Activated naive CD4-positive, alpha-beta T cell treated with anti-CD3 and anti-CD28 coated beads for 36 hours (primary cell): ENCODE data around the gene PALLD. TPM values are rescaled to one million over a fixed set of nuclear protein-coding genes. Genes with fewer than 3 reads are reported as not detected.

ENCODE experiments used
- CTCF ChIA-PET: fragments of 350-600 bp; sonication (Branson Sonifier 250); formaldehyde crosslinking; loops from one replicate; lab custom pipeline; 2021; ENCODE audit warnings: antibody characterized with exemption; lab: Charles Lee
- DNase-seq: peaks from one replicate; pipeline ENCODE4 v3.0.0-alpha.2; 2020
- H3K27ac Mint-ChIP-seq: one replicate; pipeline ENCODE4 v1.8.0; 2021; ENCODE audit warnings: mild to moderate bottlenecking, mixed read lengths
- H3K27me3 Mint-ChIP-seq: one replicate; pipeline ENCODE4 v1.8.0; 2021; ENCODE audit warnings: low read depth, mixed read lengths
- H3K36me3 Mint-ChIP-seq: one replicate; pipeline ENCODE4 v1.8.0; 2021; ENCODE audit warnings: low read depth, mixed read lengths
- H3K4me1 Mint-ChIP-seq: one replicate; pipeline ENCODE4 v1.8.0; 2021; ENCODE audit warnings: low read depth, mixed read lengths
- H3K4me3 Mint-ChIP-seq: one replicate; pipeline ENCODE4 v1.8.0; 2021; ENCODE audit warnings: mild to moderate bottlenecking, moderate library complexity, mixed read lengths
- H3K9me3 Mint-ChIP-seq: one replicate; pipeline ENCODE4 v1.8.0; 2021; ENCODE audit warnings: mixed read lengths
- intact Hi-C: fragments of 100-400 bp; cut with micrococcal nuclease; formaldehyde crosslinking; loops from one replicate; pipeline ENCODE4 v1.15.1; 2023
- total RNA-seq, 2 experiments: library from RNA; stranded (reverse); gene quantifications; one replicate each; pipeline ENCODE4 v1.2.3, GENCODE V29; 2021

Gene PALLD
- total RNA-seq, 2 experiments from 2014 or later: 7.3 to 7.8 TPM

DNA sequence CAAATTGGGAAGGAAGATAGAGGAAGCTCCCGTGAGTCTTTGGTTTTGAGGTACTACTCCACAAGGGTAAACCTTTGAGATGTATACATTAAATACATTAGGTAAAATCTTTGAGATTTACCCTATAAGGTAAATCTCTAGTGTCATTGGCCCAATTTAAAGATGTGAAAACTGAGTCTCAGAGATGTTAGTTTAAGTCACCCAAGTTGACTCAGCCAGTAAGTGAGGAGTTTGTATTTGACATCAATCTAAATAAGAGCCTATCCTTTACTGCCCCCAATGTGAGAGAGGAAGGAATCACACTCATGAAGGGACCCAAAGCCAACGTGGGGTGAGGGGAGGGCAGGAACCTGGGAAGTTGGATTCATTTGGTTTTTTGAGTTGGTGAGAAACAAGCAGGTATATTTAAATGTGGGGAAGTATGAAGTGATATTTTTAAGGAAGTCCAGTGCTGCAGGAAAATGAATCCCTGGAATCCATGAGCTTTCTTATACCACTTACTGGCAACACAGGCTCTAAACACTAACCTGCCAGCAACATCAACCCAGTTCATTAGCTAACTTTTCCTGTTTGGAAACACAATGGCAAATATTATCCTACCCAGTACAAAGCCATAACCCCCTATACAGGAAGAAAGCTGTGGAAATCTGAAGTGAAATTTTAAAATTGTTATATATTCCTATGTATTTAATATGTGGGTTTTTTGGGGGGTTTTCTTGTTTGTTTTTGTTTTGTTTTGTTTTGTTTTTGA lies 55.3 kb downstream of the PALLD start:
- intact Hi-C loops: loop anchor here (1.0 kb wide), 2 partner anchors 38 to 369 kb away; no protein-coding TSS in a partner anchor
- DNase-seq: peak; percentile 18
- CTCF ChIA-PET: interaction anchor here (0.6 to 1.4 kb wide), 2 partner anchors 136 to 914 kb away, joined by 4 to 5 read pairs; no protein-coding TSS in a partner anchor

DNA sequence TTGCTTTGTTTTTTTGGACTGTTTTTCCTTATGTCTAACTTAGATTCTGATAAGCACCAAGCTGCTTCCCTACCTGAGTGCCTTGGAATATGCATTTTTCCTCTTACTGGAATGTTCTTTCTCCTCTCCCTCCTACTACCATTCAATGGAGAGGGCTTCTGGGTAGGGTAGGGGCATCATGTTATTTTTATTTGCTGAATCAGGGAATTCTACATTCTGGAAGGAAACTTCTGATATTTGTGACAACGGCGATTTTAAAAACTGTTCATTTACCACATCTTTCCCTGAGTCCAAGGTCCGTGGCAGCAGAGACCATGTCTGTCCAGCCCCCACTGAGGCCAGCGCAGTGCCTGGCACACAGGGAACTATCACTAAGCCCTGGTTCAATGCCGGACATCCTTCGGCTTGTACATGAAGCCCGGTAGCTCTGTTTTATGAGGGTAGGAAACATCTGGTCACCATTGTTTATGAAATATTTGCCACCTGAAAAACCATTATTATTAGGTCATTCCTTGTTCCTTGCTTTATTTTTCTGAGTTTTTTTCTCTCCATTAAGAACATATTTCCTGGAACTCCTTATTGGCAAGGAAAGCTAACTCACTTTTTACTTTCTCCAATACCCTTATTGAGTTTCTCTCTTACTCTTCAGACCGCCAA lies 57.0 kb downstream of the PALLD start:
- H3K36me3 Mint-ChIP-seq: no peaks in the 10 kb centered on the region
- no peaks in the 10 kb centered on the region for H3K9me3 Mint-ChIP-seq
- CTCF ChIA-PET: interaction anchor here (0.6 kb wide), 2 partner anchors 94 to 400 kb away, joined by 3 to 5 read pairs; no protein-coding TSS in a partner anchor
- no peak overlapping the region for H3K4me3 Mint-ChIP-seq
- no peak for DNase-seq
- H3K4me1 Mint-ChIP-seq: peaks cover 7% of the 10 kb centered on the region
- H3K27me3 Mint-ChIP-seq: peaks cover 11% of the 10 kb centered on the region
- no peak overlapping the region for H3K27ac Mint-ChIP-seq
- intact Hi-C loops: no loop called here

More for the DNA sequence above, 55.3 kb downstream of the PALLD start:
- no peaks in the 10 kb centered on the region for H3K27me3 Mint-ChIP-seq
- H3K9me3 Mint-ChIP-seq: no peaks in the 10 kb centered on the region
- H3K27ac Mint-ChIP-seq: no peak overlapping the region
- H3K4me3 Mint-ChIP-seq: no peak overlapping the region
- H3K4me1 Mint-ChIP-seq: peaks cover 4% of the 10 kb centered on the region
- no peaks in the 10 kb centered on the region for H3K36me3 Mint-ChIP-seq

DNA sequence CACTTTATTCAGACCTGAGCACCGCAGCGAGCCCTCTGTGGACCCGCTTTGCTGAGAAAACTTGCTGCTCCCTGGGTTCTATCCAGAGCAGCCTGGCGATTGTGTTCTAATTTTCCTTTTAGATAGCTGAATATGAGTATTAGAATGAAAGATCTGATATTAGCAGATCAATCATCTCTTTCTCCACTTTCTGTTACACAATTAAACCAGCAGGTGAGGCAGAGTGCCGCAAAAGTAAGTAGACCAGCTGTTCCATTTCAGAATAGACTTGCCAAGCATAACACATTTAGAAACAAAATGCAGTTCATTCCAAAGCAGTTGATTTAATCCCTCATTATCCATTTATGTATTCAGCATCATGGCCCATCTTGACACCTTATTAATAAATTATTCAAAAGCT lies 58.6 kb downstream of the PALLD start:
- Mint-ChIP-seq H3K27ac (no peak overlapping the region), H3K36me3 (no peaks in the 10 kb centered on the region), H3K27me3 (peaks cover 11% of the 10 kb centered on the region), H3K4me1 (peaks cover 3% of the 10 kb centered on the region), H3K9me3 (no peaks in the 10 kb centered on the region), H3K4me3 (no peak overlapping the region)
- intact Hi-C loops: no loop called here
- CTCF ChIA-PET: interaction anchor here (0.7 kb wide), 1 partner anchor 373 kb away, joined by 3 read pairs; no protein-coding TSS in a partner anchor
- DNase-seq: no peak

DNA sequence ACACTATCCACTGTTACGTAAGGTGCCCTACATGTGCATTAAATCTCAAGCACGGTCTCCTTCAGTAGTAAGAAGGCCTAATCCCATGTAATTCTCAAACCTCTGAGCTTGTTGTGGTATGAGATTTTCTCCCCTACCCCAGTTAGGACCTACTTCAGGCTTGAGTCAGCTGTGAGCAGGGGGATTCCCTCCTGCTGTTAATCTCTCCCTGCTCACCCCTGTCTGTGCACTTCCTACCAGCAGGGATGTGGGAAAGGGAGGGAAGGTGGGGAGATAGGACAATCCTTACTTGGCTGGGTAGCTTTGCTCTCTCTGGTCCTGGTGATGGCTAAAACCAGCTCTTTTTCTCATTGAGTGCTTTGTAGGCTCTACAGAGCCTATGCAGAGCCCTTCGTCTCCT lies 60.8 kb downstream of the PALLD start:
- no peaks in the 10 kb centered on the region for H3K36me3 Mint-ChIP-seq
- peaks cover 11% of the 10 kb centered on the region for H3K27me3 Mint-ChIP-seq
- H3K27ac Mint-ChIP-seq: no peak overlapping the region
- H3K4me1 Mint-ChIP-seq: peaks cover 3% of the 10 kb centered on the region
- intact Hi-C loops: loop anchor here (2.0 kb wide), 1 partner anchor 17 kb away; no protein-coding TSS in a partner anchor
- no peak overlapping the region for H3K4me3 Mint-ChIP-seq
- no peak for DNase-seq
- CTCF ChIA-PET: no interaction called here
- no peaks in the 10 kb centered on the region for H3K9me3 Mint-ChIP-seq

DNA sequence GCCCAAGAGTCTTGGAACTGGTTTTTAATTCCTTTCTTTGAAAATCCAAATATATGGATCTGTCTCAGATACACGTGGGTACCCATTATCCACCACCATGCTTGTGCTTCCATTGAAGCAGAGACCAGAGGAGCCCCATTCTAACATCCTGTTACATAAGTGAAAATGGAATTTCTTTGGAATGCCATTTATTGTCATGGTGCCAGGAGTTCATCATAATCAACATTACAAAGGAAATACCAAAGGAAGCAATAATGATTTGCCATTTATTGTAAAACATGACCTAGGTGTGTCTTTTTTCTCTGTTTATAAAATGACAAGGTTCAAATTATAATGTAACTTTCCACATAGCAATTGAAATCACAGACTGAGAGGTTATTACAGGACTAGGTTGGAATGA lies 61.7 kb downstream of the PALLD start:
- Mint-ChIP-seq H3K9me3 (no peaks in the 10 kb centered on the region), H3K27me3 (peaks cover 13% of the 10 kb centered on the region), H3K27ac (no peak overlapping the region), H3K4me1 (peaks cover 3% of the 10 kb centered on the region), H3K36me3 (no peaks in the 10 kb centered on the region), H3K4me3 (no peak overlapping the region)
- DNase-seq: no peak
- intact Hi-C loops: no loop called here
- CTCF ChIA-PET: no interaction called here

DNA sequence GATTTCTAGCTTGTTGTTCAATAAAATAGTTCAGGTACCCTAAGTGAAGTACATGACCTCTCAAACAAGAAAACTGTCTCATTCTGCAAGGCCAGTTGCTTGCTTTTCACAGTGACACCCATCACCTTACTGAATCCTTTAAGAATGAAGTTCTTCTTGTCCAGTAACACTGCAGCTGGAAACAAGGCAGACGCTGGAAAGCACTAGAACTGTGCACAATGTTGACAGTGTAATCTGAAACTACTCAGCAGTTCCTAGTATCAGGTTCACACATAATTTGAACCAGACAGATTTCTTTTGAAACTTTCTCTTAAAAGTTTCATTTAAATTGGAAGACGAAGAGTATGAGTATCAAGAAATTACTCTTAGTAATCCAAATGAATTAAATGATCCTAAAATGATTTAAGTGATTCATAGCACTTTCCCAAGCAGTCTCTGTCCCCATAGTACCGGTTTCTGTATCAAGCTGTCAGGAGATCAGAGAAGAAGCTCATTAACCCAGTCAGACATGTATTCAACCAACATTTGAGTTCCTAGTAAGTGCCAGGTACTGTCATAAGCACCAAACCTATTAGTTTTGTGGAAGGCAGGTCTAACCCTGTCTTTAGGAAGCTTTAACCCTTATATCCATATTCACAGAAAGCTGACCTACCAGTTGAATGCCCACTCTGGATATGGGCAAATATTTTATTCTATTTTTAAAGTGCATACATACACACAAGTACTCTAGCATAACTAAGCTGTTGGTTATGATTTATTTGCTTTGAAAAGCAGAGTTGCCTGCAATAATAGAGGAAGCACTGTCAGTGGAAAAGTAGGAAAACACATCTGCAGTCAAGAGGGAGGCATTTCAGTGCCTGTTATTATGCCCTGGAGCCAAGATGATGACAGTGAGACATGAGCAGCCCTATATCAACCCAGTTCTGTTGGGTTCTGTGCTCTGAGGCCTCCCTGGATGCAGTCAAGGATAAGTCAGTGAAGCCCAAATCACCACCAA lies 63.6 kb downstream of the PALLD start:
- intact Hi-C loops: no loop called here
- Mint-ChIP-seq H3K4me3 (no peak overlapping the region), H3K9me3 (no peaks in the 10 kb centered on the region), H3K27me3 (peaks cover 13% of the 10 kb centered on the region), H3K4me1 (peaks cover 3% of the 10 kb centered on the region), H3K36me3 (no peaks in the 10 kb centered on the region), H3K27ac (no peak overlapping the region)
- DNase-seq: no peak
- CTCF ChIA-PET: no interaction called here

DNA sequence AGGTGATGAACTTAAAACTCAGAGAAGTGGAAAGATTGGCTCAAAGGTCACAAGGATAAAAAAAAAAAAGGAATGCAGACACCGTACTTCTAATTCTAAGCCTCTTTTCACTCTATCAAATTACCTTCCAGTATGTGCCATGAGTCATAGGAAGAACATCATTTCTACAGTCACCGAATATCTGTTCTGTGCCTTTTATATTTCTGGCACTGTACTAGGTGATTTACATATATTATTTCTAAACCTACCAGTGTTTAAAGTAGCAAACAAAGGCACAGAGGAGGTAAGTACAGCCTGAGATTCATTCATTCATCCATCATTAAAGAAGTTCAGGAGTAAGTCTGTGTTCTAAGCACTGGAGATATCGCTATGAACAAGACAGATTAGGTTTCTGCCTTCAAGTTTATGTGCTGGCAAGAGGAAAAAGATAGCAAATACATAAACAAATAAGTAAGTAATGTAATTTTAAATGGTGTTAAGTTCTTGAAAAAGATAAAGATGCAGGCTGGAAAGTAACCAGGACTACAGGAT lies 65.3 kb downstream of the PALLD start:
- Mint-ChIP-seq H3K4me3 (no peak overlapping the region), H3K36me3 (no peaks in the 10 kb centered on the region), H3K27me3 (peaks cover 13% of the 10 kb centered on the region), H3K27ac (no peak overlapping the region), H3K9me3 (peaks cover under 1% of the 10 kb centered on the region), H3K4me1 (peaks cover 3% of the 10 kb centered on the region)
- intact Hi-C loops: no loop called here
- CTCF ChIA-PET: interaction anchor here (0.7 kb wide), 2 partner anchors 353 to 543 kb away, joined by 3 read pairs; no protein-coding TSS in a partner anchor
- DNase-seq: no peak

DNA sequence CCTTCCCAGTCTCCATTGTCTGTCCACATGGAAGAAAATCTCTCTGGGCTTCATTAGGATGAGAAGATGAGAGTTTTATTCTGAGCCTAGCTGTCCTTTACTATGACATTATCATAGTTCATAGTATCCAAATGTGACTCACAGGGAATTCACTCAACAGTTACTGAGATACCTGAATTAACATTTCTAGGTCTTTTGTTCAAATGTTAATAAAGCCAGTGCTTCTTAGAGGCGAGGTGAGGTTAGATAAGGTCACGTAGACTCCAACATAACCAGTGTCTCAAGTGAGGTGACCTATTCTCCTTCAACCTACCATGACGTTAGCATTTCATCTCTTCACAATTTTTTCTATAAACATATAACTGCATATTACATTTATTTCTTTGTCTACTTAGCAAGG lies 67.2 kb downstream of the PALLD start:
- CTCF ChIA-PET: no interaction called here
- H3K9me3 Mint-ChIP-seq: peaks cover 2% of the 10 kb centered on the region

DNA sequence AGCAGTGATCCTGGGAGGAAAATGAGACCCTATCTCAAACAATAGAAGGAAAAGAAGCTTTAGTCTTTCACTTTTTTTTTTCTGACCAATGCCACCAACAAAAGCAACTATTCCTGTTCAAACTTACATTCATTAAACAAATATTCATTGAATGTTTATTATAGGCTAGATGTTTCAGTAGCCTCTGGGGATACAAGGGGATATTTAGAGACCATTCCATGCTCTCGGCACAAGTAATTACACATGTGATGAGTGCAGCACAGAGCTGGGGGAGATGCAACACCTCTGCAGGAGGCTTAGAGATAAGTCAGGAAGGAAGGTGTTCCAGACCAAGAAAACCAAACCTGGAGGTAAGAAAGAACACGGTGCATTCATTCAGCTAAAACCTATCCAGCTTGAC lies 68.3 kb downstream of the PALLD start:
- intact Hi-C loops: no loop called here
- H3K27ac Mint-ChIP-seq: no peak overlapping the region
- DNase-seq: no peak
- H3K4me1 Mint-ChIP-seq: peaks cover 11% of the 10 kb centered on the region
- peaks cover 2% of the 10 kb centered on the region for H3K9me3 Mint-ChIP-seq
- H3K36me3 Mint-ChIP-seq: no peaks in the 10 kb centered on the region
- CTCF ChIA-PET: interaction anchor here (0.6 to 0.9 kb wide), 3 partner anchors 10 to 381 kb away, joined by 3 to 4 read pairs (median 4); no protein-coding TSS in a partner anchor
- peaks cover 2% of the 10 kb centered on the region for H3K27me3 Mint-ChIP-seq
- H3K4me3 Mint-ChIP-seq: no peak overlapping the region

More for the DNA sequence above, 67.2 kb downstream of the PALLD start:
- peaks cover 2% of the 10 kb centered on the region for H3K27me3 Mint-ChIP-seq
- H3K4me1 Mint-ChIP-seq: peaks cover 2% of the 10 kb centered on the region
- intact Hi-C loops: no loop called here
- H3K4me3 Mint-ChIP-seq: no peak overlapping the region
- no peaks in the 10 kb centered on the region for H3K36me3 Mint-ChIP-seq
- H3K27ac Mint-ChIP-seq: no peak overlapping the region
- no peak for DNase-seq

DNA sequence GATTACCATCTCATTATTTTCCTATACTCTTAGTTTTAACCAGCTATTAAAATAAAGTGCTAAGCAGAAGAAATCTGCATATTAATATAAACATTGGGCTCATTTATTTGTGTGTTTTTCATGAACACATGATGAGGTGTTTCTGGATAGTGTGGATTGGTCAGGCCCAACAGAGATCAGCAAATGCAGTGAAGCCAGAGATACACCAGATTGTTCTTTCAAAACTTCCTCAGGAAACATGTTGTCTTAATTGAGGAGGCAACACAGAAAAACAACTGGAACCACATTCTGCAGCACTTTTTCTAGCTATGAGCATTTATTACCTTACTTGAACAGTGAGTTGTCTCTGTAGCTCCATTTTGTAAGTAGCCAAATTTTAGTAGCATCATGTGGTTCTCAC lies 69.9 kb downstream of the PALLD start:
- CTCF ChIA-PET: no interaction called here

DNA sequence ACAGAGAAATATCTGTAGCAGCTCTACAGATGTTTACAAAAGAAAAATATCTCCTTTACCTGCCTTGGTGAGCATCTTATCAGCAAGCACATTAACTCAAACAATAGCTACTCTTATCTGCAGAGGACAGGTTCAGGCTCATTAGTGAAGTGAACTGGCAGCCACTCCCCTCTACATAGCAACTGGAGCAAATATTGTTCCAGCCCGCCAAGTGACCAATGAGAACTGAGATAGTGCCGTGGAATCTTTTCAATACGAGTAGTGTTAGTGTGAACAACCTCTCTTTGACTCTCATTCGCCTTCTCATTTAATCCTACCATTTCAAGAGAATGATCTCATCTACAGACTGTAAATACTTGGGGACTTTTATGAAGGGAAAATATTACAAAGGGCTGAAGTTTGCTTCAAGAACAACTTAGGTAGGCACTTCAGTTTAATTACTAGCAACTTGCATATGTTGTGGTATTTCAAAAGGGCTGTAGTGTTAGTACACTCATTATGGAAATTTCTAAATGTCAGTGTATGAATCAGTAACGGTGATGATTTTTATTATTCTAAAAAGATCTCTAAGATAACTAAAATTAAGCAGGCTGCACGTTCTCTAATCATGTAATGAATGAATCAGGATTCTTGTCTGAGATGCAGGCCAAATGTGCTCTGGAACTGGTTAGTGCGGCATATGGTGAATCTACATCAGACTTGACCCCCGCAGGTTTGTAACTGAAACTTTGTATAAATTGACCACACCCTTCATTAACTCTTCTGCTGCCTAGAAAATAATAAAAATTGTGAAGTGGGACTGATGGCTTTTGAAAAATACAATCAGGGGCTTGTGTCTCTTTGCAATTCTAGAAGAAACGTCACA lies 72.4 kb downstream of the PALLD start:
- no peak overlapping the region for H3K4me3 Mint-ChIP-seq
- peaks cover 2% of the 10 kb centered on the region for H3K9me3 Mint-ChIP-seq
- H3K4me1 Mint-ChIP-seq: peaks cover 11% of the 10 kb centered on the region
- H3K27me3 Mint-ChIP-seq: no peaks in the 10 kb centered on the region
- H3K27ac Mint-ChIP-seq: no peak overlapping the region
- H3K36me3 Mint-ChIP-seq: no peaks in the 10 kb centered on the region
- CTCF ChIA-PET: no interaction called here
- intact Hi-C loops: no loop called here
- DNase-seq: peak; percentile 30

More for the DNA sequence above, 69.9 kb downstream of the PALLD start:
- peaks cover 11% of the 10 kb centered on the region for H3K4me1 Mint-ChIP-seq
- no peaks in the 10 kb centered on the region for H3K36me3 Mint-ChIP-seq
- H3K4me3 Mint-ChIP-seq: no peak overlapping the region
- no peak for DNase-seq
- peaks cover 2% of the 10 kb centered on the region for H3K27me3 Mint-ChIP-seq
- H3K9me3 Mint-ChIP-seq: peaks cover 2% of the 10 kb centered on the region
- intact Hi-C loops: no loop called here
- H3K27ac Mint-ChIP-seq: no peak overlapping the region
